ENCODE data around the gene TMEM244. TPM values are rescaled to one million over a fixed set of nuclear protein-coding genes. Genes with fewer than 3 reads are reported as not detected.

TMEM244 gene
- total and polyA plus RNA-seq, 9 of the 15 experiments (the other 6 are each of a cell fraction or from before 2014, with no cell fraction given): not detected

DNA sequence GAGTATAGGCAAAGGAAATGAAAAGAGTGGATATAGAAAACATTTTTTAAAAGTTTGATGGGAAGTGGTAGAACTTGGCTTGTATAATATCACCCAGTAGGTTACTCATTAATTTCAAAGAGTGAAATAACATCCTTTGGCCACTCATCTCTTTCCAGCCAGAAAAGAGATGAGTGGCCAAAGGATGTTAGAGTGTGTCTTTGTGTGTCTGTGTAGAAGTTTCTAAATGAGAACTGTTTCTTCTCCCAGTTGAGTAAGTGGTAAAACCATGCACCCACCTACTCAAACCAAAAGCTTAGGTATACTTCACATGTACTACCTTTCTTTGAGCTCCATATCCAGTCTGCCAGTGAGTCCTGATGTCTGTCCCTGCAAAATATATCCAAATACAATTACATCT is 47.7 kb upstream of the TMEM244 start:
- DNase-seq (ENCODE audit: extremely low read depth in 1 of 4, low spot score in 3 of 4) (no peak), FAIRE-seq (no peak), ATAC-seq (no peak)
- Histone ChIP-seq H3K27me3 (ENCODE audit: control insufficient read depth in 2 of 2, insufficient read depth in 2 of 2, low read length in 2 of 2) (no peaks in the 10 kb centered on the region), H3K36me3 (ENCODE audit: control insufficient read depth, insufficient read depth, low read length) (no peaks in the 10 kb centered on the region), H3K4me2 (ENCODE audit: insufficient read depth, low read length) (no peak overlapping the region), H3K27ac (ENCODE audit: extremely low read depth, low read depth, low read length) (no peak overlapping the region), H3K4me3 (no peak overlapping the region), H2AFZ (ENCODE audit: low read depth, low read length) (no peak overlapping the region), H4K20me1 (replicated peaks; ENCODE audit: control insufficient read depth, insufficient read depth, low read length) (no peaks in the 10 kb centered on the region), H3K9ac (ENCODE audit: insufficient read depth in 1 of 2, low read depth in 2 of 2, low read length in 2 of 2) (no peak overlapping the region), H3K9me3 (replicated peaks; ENCODE audit: control insufficient read depth, insufficient read depth, low read depth, low read length) (no peaks in the 10 kb centered on the region; the same call in 1 of the 2 replicates), H3K9me1 (ENCODE audit: control insufficient read depth, insufficient read depth, low read length) (no peaks in the 10 kb centered on the region), H3K4me1 (replicated peaks in 1 of 2; ENCODE audit: control insufficient read depth in 2 of 2, insufficient read depth in 2 of 2, low read length in 2 of 2) (no peaks in the 10 kb centered on the region), H3K79me2 (ENCODE audit: control insufficient read depth, insufficient read depth, low read length) (no peaks in the 10 kb centered on the region)
- BruUV-seq (replicated peaks): no TSS peak
- in situ Hi-C loops (cut with MboI) (no loop called here), intact Hi-C loops (cut with micrococcal nuclease) (no loop called here)
- ChIA-PET POLR2A (interaction anchor here (0.7 kb wide), 1 partner anchor 11 kb away, joined by 4 read pairs; no protein-coding TSS in a partner anchor), CTCF (ENCODE audit: low intra/inter-chr PET ratio) (no interaction called here)
- TF ChIP-seq PRPF4 (IDR thresholded peaks at IDR 0.05; ENCODE audit: insufficient read depth, low read depth, low read length, poor library complexity, severe bottlenecking): no peak
- TF ChIP-seq, protein P1, sequence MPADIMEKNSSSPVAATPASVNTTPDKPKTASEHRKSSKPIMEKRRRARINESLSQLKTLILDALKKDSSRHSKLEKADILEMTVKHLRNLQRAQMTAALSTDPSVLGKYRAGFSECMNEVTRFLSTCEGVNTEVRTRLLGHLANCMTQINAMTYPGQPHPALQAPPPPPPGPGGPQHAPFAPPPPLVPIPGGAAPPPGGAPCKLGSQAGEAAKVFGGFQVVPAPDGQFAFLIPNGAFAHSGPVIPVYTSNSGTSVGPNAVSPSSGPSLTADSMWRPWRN (IDR thresholded peaks at IDR 0.05; ENCODE audit: low read depth): no peak
- TF ChIP-seq, protein P2, sequence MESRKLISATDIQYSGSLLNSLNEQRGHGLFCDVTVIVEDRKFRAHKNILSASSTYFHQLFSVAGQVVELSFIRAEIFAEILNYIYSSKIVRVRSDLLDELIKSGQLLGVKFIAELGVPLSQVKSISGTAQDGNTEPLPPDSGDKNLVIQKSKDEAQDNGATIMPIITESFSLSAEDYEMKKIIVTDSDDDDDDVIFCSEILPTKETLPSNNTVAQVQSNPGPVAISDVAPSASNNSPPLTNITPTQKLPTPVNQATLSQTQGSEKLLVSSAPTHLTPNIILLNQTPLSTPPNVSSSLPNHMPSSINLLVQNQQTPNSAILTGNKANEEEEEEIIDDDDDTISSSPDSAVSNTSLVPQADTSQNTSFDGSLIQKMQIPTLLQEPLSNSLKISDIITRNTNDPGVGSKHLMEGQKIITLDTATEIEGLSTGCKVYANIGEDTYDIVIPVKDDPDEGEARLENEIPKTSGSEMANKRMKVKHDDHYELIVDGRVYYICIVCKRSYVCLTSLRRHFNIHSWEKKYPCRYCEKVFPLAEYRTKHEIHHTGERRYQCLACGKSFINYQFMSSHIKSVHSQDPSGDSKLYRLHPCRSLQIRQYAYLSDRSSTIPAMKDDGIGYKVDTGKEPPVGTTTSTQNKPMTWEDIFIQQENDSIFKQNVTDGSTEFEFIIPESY (CRISPR knock-in tag; IDR thresholded peaks at IDR 0.05): no peak
- no peak for TF ChIP-seq ZNF561 (CRISPR knock-in tag; conservative IDR thresholded peaks at IDR 0.05)
- TF ChIP-seq ZNF354B (CRISPR knock-in tag; IDR thresholded peaks at IDR 0.05): no peak
- no peak for TF ChIP-seq ELF4 (CRISPR knock-in tag; IDR thresholded peaks at IDR 0.05)
- no peak for TF ChIP-seq SRSF1 (IDR thresholded peaks at IDR 0.05; ENCODE audit: low read depth, low read length)
- TF ChIP-seq NR2C1 (IDR thresholded peaks at IDR 0.05): no peak
- no peak for TF ChIP-seq NR2C1 (tag; IDR thresholded peaks at IDR 0.05)
- TF ChIP-seq XRCC5 (IDR thresholded peaks at IDR 0.05; ENCODE audit: low read depth, low read length): no peak

Data from K562 (cell line).